PC-3 (cell line): ENCODE results near the gene VNN1.

Experiments
- CTCF ChIP-seq: fragments of 300-600 bp; sonication (generic); conservative IDR thresholded peaks from 2 replicates; pipeline ENCODE4 v1.5.1; 2017; ENCODE audit warnings: antibody characterized with exemption, low read depth, mild to moderate bottlenecking, low read length
- EZH2 ChIP-seq: fragments of 300-600 bp; sonication (generic); IDR thresholded peaks from one replicate; pipeline ENCODE4 v1.6.1; 2017; ENCODE audit warnings: antibody characterized with exemption, mild to moderate bottlenecking, low read length; ENCODE audit not compliant: unreplicated experiment

GRCh38 chr6:132708771-132709170 lies 5.1 kb downstream of the VNN1 start:
- TF ChIP-seq CTCF, result no peak
- TF ChIP-seq EZH2, result no peak
